Activated CD4-positive, alpha-beta T cell treated with anti-CD3 and anti-CD28 coated beads, Interleukin-2, amount 50 U/mL, for 24 hours (primary cell): ENCODE measurements around the gene HOATZ.

Experiments used
- DNase-seq, 2 donors: peaks; one replicate each; pipeline ENCODE4 v3.0.0-alpha.2; 2020; ENCODE audit warnings: low read depth in 1 of 2, low spot score in 1 of 2

The HOATZ gene

GRCh38 chr11:111514216-111515031 lies at the start of gene HOATZ:
TSS of gene HOATZ (plus strand) at chr11:111514778. CDS start at chr11:111514785, 7 bp downstream.
- DNase-seq, result no peak

DNA sequence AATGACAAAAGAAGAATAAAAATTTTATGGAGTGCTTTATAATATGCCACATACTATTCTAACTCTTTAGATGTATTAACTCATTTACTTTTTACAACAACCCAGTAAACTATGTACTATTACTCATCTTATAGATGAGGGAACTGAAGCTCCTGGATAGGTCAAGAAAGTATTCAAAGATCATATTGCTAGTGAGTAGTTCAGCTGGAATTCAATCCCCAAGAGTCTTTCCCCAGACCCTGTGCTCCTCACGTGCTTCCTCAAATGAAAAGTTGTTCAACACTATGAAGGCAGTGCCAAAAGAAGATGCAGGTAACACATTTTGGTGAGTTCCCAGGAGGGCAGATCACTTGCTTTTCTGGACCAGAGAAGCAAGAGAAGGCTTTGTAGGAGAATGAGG lies 49.2 kb upstream of the HOATZ start:
- no peak for DNase-seq

- no peak for DNase-seq
Observed at GRCh38 chr11:111466615-111467014, 48.0 kb upstream of the HOATZ start.

GRCh38 chr11:111469200-111469599 lies 45.4 kb upstream of the HOATZ start:
- no peak for DNase-seq

GRCh38 chr11:111472228-111472627 lies 42.4 kb upstream of the HOATZ start:
- no peak for DNase-seq

- DNase-seq, result no peak
Observed at GRCh38 chr11:111474432-111474831, 40.1 kb upstream of the HOATZ start.

- DNase-seq, result no peak
Observed at GRCh38 chr11:111476366-111476765, 38.2 kb upstream of the HOATZ start.

- DNase-seq, result no peak
Observed at GRCh38 chr11:111476956-111477355, 37.6 kb upstream of the HOATZ start.

- DNase-seq, result no peak
Observed at GRCh38 chr11:111477898-111478297, 36.7 kb upstream of the HOATZ start.

DNA sequence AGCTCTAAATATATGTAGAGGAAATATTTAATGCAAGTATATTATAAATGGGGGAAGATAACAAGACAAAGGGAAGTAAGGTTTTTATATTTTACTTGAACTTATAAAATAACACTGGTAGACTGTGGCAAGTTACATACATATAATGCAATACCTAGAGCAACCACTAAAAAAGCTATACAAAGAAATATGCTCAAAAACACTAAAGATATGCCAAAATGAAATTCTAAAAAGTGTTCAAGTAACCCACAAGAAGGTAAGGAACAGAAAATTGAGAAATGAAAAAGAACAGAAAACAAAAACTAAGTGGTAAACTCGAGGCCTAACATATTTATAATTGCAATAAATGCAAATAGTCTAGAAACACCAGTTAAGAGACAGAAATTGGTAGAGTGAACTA lies 34.9 kb upstream of the HOATZ start:
- no peak for DNase-seq

DNA sequence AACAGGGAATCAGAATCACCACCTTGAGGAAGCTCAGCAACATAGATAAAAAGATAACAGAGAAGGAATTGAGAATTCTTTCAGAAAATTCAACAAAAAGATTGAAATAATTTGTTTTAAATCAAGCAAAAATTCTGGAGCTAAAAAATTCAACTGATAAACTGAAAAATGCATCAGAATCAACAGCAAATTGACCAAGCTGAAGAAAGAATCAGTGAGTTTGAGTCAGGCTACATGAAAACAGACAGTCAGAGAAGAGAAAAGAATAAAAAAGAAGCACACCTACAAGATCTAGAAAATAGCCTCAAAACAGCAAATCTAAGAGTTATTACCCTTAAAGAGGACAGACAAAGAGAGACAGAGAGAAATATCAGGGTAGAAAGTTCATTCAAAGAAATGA lies 31.1 kb upstream of the HOATZ start:
- no peak for DNase-seq

DNA sequence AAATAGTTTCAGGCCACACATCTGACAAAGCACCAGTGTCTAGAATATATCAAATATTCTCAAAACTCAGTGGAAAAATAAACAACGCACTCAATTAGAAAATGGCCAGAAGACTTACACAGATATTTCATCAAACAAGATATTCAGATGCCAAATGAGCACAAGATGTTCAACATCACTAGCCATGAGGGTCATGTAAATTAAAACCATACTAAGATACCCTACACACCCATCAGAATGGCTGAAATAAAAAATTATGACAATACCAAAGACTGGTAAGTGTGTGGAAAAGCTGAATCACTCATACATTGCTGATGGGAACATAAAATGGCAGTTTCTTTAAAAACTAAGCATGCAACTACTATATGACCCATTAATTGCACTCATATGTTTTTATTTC lies 24.1 kb upstream of the HOATZ start:
- no peak for DNase-seq

- DNase-seq, result no peak
Observed at GRCh38 chr11:111494040-111494439, 20.5 kb upstream of the HOATZ start.

DNA sequence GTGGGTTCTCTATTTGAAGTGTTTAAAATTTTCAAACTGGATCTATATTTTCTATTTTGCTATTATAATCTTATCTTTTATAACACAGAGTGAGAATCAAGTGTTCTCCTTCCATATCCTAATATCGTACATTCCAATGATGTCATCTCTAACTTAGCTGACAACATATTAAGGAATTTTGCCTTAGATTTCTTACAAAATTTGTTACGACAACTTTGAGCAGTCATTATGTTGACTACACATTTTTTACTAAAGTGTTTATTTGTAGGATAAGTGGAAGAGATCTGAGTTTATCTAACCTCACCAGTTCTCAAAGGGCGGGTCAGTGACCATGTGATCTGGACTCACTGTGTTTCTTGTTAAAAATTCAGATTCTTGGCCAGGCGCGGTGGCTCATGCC lies 15.1 kb upstream of the HOATZ start:
- no peak for DNase-seq

DNA sequence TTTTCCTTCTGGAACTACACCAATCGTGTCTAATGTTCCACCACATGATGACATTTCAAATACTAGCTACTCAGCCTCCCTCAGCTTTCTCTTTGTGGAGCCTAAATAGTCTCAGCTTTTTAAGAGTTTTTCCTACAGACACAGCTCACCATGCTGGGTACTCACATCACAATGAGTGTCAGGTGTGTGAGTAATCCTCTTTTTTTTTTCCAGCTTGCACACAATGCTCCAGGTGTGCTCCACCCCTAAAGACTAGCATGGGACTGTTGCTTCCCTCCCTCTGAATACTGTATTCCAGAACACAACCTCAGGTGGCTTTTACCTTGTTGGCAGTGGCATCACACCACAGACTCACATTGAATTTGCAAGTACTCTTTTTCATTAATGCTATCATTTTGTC lies 14.1 kb upstream of the HOATZ start:
- no peak for DNase-seq

GRCh38 chr11:111502611-111503010 lies 12.0 kb upstream of the HOATZ start:
- no peak for DNase-seq

- DNase-seq, result no peak
Observed at GRCh38 chr11:111510311-111510710, 4.3 kb upstream of the HOATZ start.

GRCh38 chr11:111512296-111513239 lies 2.0 kb upstream of the HOATZ start, which contains the start of gene BTG4:
TSS of gene BTG4 (minus strand) at chr11:111512386. CDS start at chr11:111498776, 13,610 bp downstream.
- no peak for DNase-seq

GRCh38 chr11:111513240-111513605 lies 1.4 kb upstream of the HOATZ start:
- DNase-seq, result no peak

DNA sequence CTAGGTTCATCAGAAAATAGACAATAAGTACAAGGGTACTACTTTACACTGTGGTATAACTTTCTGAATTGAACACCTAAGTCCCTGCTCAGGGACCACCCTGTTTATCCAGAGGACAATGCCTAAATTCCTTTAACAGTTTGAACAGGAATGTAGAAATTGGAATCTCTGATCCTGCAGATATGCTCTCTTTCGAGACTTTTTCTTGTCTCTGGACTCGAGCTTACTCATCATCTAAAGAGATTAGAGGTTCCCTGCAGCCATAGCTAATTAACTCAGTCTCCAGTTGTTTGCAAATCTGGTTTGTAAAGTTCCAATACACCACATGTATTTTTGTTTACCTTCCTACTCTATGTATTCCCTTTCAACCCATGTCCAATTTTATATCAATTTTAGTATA lies 1.0 kb downstream of the HOATZ start:
- DNase-seq, result no peak

DNA sequence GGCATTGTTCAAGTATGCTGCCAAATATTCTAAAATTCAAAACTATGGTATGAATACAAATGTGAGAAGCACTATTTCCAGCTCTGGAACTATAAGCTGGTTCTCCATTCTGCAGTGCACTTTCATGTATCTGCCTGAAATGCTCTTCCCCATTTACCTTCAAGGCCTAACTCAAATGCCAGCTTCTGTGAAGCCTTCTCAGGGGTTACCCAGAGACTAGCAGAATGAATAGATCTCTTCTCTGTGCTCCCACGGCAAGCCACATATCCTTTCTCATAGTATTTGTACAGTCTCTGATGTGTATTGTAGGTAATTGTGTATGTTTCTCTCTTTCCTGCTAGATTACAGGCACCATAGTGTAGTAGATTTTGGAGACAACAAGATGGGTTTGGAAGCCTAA lies 4.1 kb downstream of the HOATZ start:
- no peak for DNase-seq

DNA sequence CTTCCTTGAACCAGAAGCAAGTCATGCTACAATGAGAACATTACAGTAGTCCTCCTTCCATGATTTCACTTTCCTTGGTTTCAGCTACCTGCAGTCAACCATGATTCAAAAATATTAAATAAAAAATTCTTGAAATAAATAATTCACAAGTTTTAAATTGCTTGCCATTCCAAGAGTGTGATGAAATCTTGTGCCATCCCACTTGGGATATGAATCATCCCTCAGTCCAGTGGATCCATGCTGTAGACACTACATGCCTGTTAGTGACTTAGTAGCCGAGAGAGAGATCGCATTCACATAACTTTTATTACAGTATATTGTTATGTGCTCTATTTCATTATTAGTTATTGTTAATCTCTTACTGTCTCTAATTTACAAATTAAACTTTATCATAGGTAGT lies 6.0 kb downstream of the HOATZ start:
- DNase-seq, result no peak
